Renal pelvis (tissue), 4 donors: ENCODE results near the gene NDUFB4. TPM values are rescaled to one million over a fixed set of nuclear protein-coding genes. Genes with fewer than 3 reads are reported as not detected.
"Not testable (repeated sequence)": the region's sequence is repeated elsewhere in the genome, so short reads cannot be mapped to it uniquely, and the experiment has no call there.

ENCODE experiments used
- DNase-seq: peaks from one replicate; pipeline ENCODE4 v3.0.0-alpha.2; 2013
- polyA plus RNA-seq, 3 donors: library from polyadenylated mRNA; unstranded; fragments of 120-200 nt; gene quantifications; one replicate each; pipeline ENCODE4 v1.2.1, GENCODE V29; 2013; ENCODE audit not compliant: insufficient read length in 3 of 3

The NDUFB4 gene
- polyA plus RNA-seq, 3 donors, result 186 to 199 (median 187) TPM

DNA sequence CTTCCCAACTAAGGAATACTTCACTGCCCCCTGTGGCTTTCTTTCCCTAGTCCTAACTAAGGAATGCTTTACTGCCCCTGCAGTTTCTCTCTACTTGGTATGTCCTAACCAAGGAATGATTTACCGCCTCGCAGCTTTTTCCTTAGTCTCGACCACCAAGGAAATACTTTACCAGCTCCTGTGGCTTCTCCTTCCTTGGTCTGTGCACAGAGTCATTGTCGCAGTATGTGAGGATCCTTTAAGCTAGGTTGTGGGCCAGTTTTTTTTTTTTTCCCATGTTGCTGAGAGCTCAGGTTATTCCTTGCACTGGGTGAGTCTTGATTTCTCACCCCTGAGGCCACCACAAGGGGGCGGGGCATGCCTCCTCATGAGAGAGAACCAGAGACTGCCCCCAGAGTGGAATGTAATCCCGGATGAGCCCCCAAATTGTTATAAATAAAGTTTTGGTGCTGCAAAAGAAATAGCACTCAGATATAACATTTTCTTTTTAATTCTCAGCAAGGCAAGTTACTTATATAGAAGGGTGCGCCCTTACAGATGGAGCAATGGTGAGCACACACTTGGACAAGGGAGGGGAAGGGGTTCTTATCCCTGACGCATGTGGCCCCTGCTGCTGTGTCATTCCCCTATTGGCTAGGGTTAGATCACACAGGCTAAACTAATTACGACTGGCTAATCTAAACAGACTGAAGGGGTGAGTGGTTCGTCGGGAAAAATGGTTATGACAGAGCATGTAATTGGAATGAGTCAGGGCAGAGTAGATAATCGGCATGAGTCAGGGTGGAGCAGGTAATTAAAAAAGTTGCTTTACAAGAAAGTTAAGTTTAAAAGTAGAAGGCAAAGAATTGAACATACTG is 27.0 kb downstream of the NDUFB4 start:
- no peak for DNase-seq

GRCh38 chr3:120623727-120624093 is 27.6 kb downstream of the NDUFB4 start:
- DNase-seq, result no peak

GRCh38 chr3:120625159-120625586 is 29.0 kb downstream of the NDUFB4 start:
- DNase-seq, result no peak

DNA sequence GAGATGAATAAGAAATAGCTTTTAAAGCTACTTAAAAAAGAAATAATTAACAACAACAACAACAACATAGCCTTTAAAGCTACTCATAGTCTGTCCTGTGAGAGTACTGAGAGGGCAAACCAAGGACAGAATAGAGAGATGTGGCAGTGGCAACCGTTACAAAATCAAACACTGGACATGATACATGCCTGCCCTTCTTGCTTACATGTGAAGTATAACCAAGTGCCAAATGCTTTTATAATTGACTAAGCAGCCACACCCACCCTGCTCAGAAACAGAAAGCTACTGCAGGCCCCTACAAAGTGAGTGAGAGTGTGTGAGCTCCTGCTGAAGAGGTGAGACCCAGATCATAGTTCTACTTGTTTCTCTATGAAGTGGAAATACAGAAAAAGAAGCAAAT is 38.4 kb downstream of the NDUFB4 start:
- no peak for DNase-seq

DNA sequence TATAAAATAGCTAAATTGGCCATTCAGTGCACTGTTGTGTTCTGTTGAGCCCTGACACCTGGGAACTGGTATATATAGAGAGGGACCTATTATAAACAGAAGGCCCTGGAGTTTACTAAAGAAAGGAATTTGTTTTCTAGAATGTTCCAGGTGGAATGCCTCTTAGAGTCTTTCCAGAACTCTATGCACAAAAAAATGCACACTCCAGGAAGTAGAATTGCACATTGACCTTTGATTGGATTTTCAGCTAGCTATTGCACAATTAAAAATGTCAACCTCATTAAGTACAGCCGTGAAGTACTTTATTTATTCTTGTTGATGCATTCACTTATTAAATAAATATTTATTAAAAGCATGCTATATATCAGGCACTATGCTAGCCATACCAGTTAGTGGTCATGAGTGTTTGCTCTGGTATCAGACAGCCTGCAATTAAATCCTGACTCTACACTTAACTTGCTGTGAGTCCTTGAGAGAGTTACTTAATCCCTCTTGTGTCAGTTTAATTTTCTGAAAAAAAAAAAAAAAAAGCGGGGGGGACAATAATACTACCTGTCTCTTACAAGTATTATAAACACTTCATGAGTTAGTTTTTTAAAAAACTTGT is 40.8 kb downstream of the NDUFB4 start:
- DNase-seq, result no peak

DNA sequence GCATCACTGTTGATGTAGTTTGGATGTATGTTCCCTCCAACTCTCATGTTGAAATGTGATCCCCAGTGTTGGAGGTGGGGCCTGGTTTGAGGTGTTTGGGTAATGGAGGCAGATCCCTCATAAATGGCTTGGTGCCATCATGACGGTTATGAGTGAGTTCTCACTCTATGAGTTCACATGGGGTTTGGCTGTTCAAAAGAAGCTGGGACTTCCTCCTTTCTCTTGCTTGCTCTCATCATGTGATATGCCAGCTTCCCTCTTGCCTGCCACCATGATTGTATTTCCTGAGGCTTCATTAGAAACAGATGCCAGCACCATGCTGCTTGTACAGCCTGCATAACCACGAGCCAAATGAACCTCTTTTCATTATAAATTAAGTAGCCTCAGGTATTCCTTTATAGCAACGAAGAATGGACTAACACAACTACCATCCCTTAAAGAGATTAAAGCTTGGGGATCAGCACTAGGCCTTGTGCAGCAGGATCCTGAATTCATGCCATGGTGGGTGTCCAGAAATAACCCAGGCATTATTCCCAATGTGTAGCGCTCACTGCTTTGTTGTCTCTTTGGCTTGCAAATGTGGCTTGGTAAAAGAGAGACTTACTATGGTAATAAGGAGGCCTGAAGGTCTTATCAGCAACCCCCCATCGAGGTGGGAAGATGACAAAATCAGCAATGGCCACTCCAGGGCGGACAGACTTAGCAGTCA is 41.9 kb downstream of the NDUFB4 start:
- no peak for DNase-seq

DNA sequence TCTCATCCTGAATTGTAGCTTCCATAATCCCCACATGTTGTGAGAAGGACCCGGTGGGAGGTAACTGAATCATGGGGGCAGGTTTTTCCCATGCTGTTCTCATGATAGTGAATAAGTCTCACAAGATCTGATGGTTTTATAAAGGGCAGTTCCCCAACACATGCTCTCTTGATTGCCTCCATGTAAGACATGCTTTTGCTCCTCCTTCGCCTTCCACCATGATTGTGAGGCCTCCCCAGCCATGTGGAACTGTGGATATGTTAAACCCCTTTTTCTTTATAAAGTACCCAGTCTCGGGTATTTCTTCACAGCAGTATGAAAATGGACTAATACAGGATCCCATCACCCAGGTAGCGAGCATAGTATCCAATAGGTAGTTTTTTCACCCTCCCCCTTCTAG is 42.7 kb downstream of the NDUFB4 start:
- DNase-seq, result not testable (repeated sequence)

DNA sequence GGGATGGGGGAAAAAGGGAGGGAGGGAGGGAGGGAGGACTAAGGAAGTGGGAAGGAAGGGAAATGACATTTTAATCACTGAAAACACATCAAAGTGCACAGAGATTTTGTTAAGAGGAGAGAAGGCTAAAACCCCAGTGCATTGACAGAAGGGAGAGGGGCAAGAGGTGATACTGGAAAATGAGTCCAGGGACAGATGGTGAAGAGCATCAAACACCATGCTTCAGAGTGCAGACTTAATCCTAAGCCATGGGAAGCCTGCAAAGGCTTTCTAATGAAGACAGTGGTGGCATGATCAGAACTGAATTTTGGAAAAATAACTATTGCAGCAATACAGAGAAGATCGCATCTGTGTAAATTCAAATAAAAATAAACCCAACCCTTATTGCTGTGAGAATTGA is 44.1 kb downstream of the NDUFB4 start:
- no peak for DNase-seq

- DNase-seq, result no peak
Measured at GRCh38 chr3:120641696-120642246, 45.6 kb downstream of the NDUFB4 start.

DNA sequence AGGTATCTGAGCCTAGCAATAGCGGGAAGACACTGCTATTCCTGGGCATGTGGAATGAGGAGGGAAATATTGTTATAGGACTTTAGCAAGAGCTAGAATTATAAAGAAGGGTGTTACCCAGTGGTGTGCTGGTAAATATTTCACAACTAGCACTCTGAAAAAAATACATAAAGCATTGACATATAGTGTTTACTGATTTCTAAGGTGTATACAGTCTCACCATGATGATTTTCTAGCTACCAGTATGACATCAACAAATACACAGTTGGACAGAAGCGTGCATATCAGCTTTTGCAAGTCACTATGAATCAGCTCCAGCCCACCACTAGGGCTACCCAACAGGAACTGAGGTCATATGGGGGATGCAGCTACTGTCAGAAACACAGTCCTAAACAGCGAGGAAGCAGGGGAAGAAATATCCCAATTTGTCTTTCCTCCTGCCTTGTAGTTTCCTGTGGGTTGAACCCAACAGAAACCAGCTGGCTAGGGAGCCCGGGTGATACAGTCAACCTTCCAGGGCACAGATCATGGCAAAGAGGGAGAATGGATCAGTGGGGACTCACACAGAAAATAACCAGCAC is 46.3 kb downstream of the NDUFB4 start:
- no peak for DNase-seq

GRCh38 chr3:120645083-120645845 is 49.1 kb downstream of the NDUFB4 start:
- no peak for DNase-seq

DNA sequence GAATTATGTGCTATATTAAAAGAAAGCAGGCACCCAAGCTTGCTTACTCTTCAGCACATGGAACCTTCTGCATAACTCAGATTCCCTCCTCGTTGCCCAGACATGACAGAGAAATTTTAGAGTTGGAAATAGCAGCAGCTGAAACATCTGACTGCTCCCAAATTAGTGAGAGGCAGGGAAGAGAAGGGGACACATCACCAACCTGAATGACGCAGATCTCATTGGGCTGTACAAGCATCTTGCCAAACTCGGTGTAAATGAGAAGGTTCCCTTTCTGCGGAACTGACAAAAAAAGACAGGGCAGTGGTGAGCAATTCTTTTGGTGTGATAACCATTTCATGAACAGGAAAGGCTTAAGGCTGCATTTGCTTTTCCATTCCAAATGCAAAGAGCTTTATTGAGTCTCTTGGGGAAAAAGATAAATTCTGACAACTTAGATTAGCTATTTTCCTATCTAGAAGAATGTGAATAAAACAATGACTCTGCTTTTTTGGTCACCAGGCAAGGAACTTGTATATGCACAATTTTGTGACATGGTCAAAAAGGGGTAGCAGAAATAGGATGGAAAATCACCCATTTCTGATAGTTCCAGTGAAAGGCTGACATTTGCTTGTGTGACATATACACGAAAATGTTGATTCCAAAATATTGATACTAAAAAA is 50.8 kb downstream of the NDUFB4 start:
- DNase-seq, result no peak

DNA sequence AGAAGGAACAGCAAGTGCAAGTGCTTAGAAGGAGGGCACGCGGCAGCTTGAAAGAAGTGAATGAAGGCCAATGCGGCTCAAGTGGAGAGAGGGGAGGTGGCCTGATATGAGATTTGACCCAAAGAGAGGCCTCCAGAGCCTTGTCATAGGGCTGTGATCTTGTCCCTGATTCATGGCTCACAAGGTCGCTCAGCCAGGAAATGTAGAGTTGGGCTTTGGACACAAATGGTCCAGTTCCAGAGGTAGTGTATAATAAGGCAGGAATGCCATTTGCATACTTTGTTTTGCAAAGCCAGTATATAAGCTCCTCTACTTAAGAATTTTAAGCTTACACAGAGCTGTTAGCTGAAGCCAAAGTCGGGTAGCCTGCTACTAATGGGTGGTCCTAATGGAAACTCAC is 52.2 kb downstream of the NDUFB4 start:
- no peak for DNase-seq

GRCh38 chr3:120649830-120650233 is 53.7 kb downstream of the NDUFB4 start:
- no peak for DNase-seq

DNA sequence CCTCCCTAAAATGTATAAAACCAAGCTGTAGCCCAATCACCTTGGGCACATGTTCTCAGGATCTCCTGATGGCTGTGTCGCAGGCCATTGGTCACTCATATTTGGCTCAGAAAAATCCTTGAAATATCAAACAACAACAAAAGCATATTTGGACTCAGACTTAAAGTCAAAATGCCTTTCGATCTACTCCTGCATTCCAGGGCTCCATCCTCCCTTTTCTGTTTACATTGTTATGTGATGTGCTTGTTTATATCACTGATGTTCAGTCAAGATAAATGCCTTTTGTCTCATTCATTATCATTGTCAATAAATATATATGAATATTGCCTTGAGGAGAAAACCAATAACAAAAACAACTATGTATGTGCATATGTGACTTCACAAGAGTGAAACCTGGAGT is 54.2 kb downstream of the NDUFB4 start:
- DNase-seq, result no peak

Other genes with a start within 250 kb of the NDUFB4 start
- gene LRRC58, start 247.0 kb upstream of the NDUFB4 start, polyA plus RNA-seq, result 10 to 100 TPM; 22.0 to 32.3 (median 31.0) TPM
- gene FSTL1, start 145.3 kb upstream of the NDUFB4 start, polyA plus RNA-seq, result 100 to 1,000 TPM; 470 to 549 (median 480) TPM
- gene HGD, start 85.9 kb downstream of the NDUFB4 start, polyA plus RNA-seq, result 100 to 1,000 TPM in 1 of 3 donors, 10 to 100 TPM in 2; 75.9 to 117 (median 90.1) TPM
- gene RABL3, start 146.2 kb downstream of the NDUFB4 start, polyA plus RNA-seq, result 10 to 100 TPM; 22.5 to 29.8 (median 24.6) TPM
- 10 to 100 TPM; 13.0 to 15.5 (median 14.9) TPM for gene GTF2E1, start 146.4 kb downstream of the NDUFB4 start, polyA plus RNA-seq